NT2/D1 (cell line): ENCODE data around the gene SMAD6.

Source experiments
- SUZ12 ChIP-seq: IDR thresholded peaks from 2 replicates; pipeline ENCODE4 v1.6.1; 2011; ENCODE audit not compliant: insufficient read length, insufficient read depth; ENCODE audit errors: extremely low read depth
- YY1 ChIP-seq: IDR thresholded peaks from 2 replicates; pipeline ENCODE4 v1.6.1; 2011; ENCODE audit not compliant: insufficient read length, insufficient read depth
- ZNF274 ChIP-seq: IDR thresholded peaks from 2 replicates; pipeline ENCODE4 v1.6.1; 2011; ENCODE audit warnings: mild to moderate bottlenecking, low read depth, low read length

DNA sequence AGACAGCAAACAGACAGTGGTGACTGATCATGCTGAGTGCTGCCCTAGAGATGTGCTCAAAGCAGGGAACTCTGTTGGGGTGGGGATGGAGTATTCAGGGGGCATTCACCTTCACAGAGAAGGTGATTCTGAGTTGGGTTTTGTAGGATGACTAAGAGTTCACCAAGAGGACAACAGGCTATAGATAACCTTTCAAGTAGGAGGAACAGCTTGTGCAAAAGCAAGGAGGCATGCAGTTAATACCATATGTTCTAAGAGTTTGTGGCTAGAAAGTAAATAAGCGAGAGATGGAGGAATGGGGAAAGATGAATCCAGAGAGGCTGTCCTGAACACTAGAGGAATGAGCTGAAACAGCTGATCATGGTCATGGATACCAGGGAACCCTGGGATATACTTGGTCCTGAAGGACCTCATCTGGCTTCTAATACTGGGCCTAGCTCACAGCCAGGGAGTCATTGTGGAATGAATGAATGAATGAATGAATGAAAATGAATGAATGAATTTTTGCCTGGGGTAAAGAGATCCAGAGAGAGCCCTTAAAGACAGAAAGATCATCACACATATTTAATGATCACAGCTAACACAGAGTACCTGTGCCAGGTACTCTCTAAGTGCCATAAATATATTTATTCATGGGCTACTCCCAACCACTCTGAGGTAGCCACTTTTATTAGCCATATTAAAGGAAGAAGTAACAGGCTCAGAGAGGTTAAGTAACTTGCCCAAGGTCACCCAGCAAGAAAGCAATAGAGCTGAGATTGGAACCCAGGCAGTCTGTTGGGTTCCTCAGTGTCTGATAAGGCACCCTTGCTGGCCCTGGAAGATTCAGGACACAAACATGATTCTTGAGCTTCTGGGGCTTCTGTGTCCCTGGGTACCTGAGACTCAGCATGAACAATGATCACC is 22.0 kb downstream of the SMAD6 start:
- TF ChIP-seq ZNF274 (no peak), SUZ12 (no peak), YY1 (no peak)
